IMR-90 (cell line): Measurements from ENCODE around the gene NSUN7. TPM values are rescaled to one million over a fixed set of nuclear protein-coding genes. Genes with fewer than 3 reads are reported as not detected.

ENCODE experiments used
- CTCF ChIP-seq: conservative IDR thresholded peaks from 2 replicates; pipeline ENCODE4 v1.5.1; 2012; ENCODE audit warnings: mild to moderate bottlenecking, low read depth, low read length, improper control_type of control experiment
- ELK1 ChIP-seq: fragments of 150-350 bp; IDR thresholded peaks from 2 replicates; pipeline ENCODE4 v1.6.1; 2016; ENCODE audit warnings: low read depth, mild to moderate bottlenecking, low read length, moderate library complexity, borderline replicate concordance
- NFE2L2 ChIP-seq: fragments of 150-350 bp; IDR thresholded peaks from 2 replicates; pipeline ENCODE4 v1.6.1; 2016; ENCODE audit warnings: low read depth, mild to moderate bottlenecking, low read length
- POLR2A ChIP-seq: IDR thresholded peaks from 2 replicates; pipeline ENCODE4 v1.6.1; 2012; ENCODE audit warnings: mild to moderate bottlenecking, low read depth, low read length
- SMC3 ChIP-seq: fragments of 150-350 bp; IDR thresholded peaks from 2 replicates; pipeline ENCODE4 v1.6.1; 2016; ENCODE audit warnings: low read depth, mild to moderate bottlenecking, antibody characterized with exemption, low read length, moderate library complexity
- polyA plus RNA-seq, 3 experiments: library from polyadenylated mRNA; depleted of rRNA; stranded (reverse); fragments of >200 nt; gene quantifications; 2 replicates each; pipeline ENCODE4 v1.2.3, GENCODE V29; 2012; ENCODE audit warnings: low replicate concordance in 1 of 3
- total RNA-seq: library from RNA; depleted of rRNA; stranded (reverse); fragments of >200 nt; gene quantifications from 2 replicates; pipeline ENCODE4 v1.2.3, GENCODE V29; 2012

Gene NSUN7
- total and polyA plus RNA-seq, 2 of the 4 experiments (the other 2 are of a cell fraction) = not detected

DNA sequence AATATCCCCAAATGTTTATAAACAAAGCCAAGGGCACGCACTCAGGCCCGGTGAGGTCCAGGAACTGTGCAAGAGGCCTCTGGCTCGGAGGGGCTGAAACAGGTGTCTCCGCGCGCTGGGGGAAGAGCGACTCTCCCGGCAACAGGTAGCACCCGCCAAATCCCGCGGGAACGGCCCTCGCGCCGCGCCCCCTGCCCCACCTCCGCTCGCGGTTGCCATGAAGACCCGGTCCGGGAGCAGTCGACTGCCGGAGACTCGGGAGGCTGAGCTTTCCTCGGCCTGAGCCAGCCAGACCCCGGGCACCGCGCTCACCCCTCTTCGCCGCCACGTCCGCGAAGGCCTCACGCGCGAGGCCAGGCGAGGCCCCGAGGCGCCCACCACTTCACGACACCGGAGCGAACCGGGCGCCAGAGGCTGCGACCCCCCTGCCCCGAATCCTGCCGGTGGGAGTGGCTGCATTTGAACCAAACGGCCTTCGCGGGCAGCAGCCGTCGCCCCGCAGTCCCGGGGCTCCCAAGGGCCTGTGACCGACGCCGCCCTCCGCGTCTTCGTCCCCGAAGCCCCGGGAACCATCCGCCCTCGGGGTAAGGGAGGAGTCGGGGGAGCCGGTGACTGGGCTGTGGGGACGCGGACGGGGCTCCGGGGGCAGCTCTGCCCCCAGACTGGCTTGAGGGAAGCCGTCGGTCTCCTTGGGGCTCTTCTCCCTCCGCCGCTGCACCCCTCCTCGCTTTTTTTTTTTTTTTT lies at the start of gene NSUN7 (continued):
- TF ChIP-seq CTCF (no peak), NFE2L2 (no peak), ELK1 (no peak), POLR2A (no peak), SMC3 (no peak)
